Measurements from ENCODE around the gene HTT.

- TF ChIP-seq CTCF (IDR thresholded peaks at IDR 0.05) (no peak), POLR2A (IDR thresholded peaks at IDR 0.05) (no peak)
These were observed 56.3 kb downstream of the HTT start for GRCh38 chr4:3130826-3131225.
